Activated T-cell treated with anti-CD3 and anti-CD28 coated beads, Interleukin-2, amount 50 U/mL, for 4 hours (primary cell): ENCODE data around the gene CCNL1. TPM values are rescaled to one million over a fixed set of nuclear protein-coding genes. Genes with fewer than 3 reads are reported as not detected.
"Not testable (repeated sequence)": the region's sequence is repeated elsewhere in the genome, so short reads cannot be mapped to it uniquely, and the experiment has no call there.

Experiments used
- ATAC-seq, 2 donors: fragments of 200-7000 bp; cut with Tn5 transposase; one replicate each; pipeline ENCODE4 v1.10.0; 2021
- DNase-seq: peaks from one replicate; pipeline ENCODE4 v3.0.0-alpha.2; 2020
- H3K27me3 Mint-ChIP-seq: one replicate; pipeline ENCODE4 v1.8.0; 2021; ENCODE audit warnings: low read depth, mixed read lengths
- H3K36me3 Mint-ChIP-seq: one replicate; pipeline ENCODE4 v1.8.0; 2022; ENCODE audit warnings: mixed read lengths; ENCODE audit not compliant: insufficient read depth
- H3K4me1 Mint-ChIP-seq: one replicate; pipeline ENCODE4 v1.8.0; 2021; ENCODE audit warnings: low read depth, mixed read lengths
- H3K4me3 Mint-ChIP-seq: one replicate; pipeline ENCODE4 v1.8.0; 2021; ENCODE audit warnings: mild to moderate bottlenecking, moderate library complexity, mixed read lengths
- H3K9me3 Mint-ChIP-seq: one replicate; pipeline ENCODE4 v1.8.0; 2021; ENCODE audit warnings: mixed read lengths
- total RNA-seq, 3 donors: library from RNA; stranded (reverse); gene quantifications; one replicate each; pipeline ENCODE4 v1.2.1, GENCODE V29; 2021

Gene CCNL1
- total RNA-seq, 3 donors from 2014 or later: 138 to 152 (median 151) TPM

- H3K9me3 Mint-ChIP-seq, ATAC-seq, DNase-seq, H3K27me3 Mint-ChIP-seq, H3K36me3 Mint-ChIP-seq, H3K4me3 Mint-ChIP-seq: not testable (repeated sequence)
- peaks cover 20% of the 10 kb centered on the region for H3K4me1 Mint-ChIP-seq
Observed at GRCh38 chr3:157102595-157102994, 57.4 kb downstream of the CCNL1 start.

DNA sequence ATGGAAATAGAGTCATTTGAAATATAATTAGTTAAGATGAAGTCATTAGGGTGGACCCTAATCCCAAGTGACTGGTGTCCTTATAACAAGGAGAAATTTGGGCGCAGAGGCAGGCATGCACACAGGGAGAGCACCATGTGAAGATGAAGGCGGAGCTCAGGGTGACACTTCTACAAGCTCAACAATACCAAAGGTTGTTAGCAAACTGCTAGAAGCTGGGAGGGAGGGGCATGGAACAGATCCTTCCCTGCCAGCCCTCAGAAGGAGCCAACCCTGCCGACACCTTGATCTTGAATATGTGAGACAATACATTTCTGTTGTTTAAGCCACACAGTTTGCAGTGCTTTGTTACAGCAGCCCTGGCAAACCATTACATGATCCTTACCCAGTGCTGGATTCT is 57.8 kb downstream of the CCNL1 start:
- no peak for ATAC-seq
- peaks cover 20% of the 10 kb centered on the region for H3K4me1 Mint-ChIP-seq
- no peaks in the 10 kb centered on the region for H3K27me3 Mint-ChIP-seq
- no peak overlapping the region for H3K4me3 Mint-ChIP-seq
- DNase-seq: no peak
- H3K9me3 Mint-ChIP-seq: no peaks in the 10 kb centered on the region
- no peaks in the 10 kb centered on the region for H3K36me3 Mint-ChIP-seq

GRCh38 chr3:157101486-157101885 is 58.5 kb downstream of the CCNL1 start:
- no peak for ATAC-seq
- DNase-seq: no peak
- H3K9me3 Mint-ChIP-seq: no peaks in the 10 kb centered on the region
- no peaks in the 10 kb centered on the region for H3K27me3 Mint-ChIP-seq
- no peak overlapping the region for H3K4me3 Mint-ChIP-seq
- H3K36me3 Mint-ChIP-seq: no peaks in the 10 kb centered on the region
- H3K4me1 Mint-ChIP-seq: peaks cover 20% of the 10 kb centered on the region

GRCh38 chr3:157100608-157101396 is 59.1 kb downstream of the CCNL1 start:
- no peak overlapping the region for H3K4me3 Mint-ChIP-seq
- H3K4me1 Mint-ChIP-seq: peaks cover 20% of the 10 kb centered on the region
- no peaks in the 10 kb centered on the region for H3K27me3 Mint-ChIP-seq
- DNase-seq (no peak), ATAC-seq (no peak)
- H3K9me3 Mint-ChIP-seq: no peaks in the 10 kb centered on the region
- H3K36me3 Mint-ChIP-seq: no peaks in the 10 kb centered on the region

- DNase-seq (no peak), ATAC-seq (no peak)
- peaks cover 16% of the 10 kb centered on the region for H3K4me1 Mint-ChIP-seq
- H3K36me3 Mint-ChIP-seq: no peaks in the 10 kb centered on the region
- H3K9me3 Mint-ChIP-seq: no peaks in the 10 kb centered on the region
- H3K27me3 Mint-ChIP-seq: no peaks in the 10 kb centered on the region
- H3K4me3 Mint-ChIP-seq: no peak overlapping the region
Observed at GRCh38 chr3:157100096-157100477, 59.9 kb downstream of the CCNL1 start.

- no peak for DNase-seq
- no peaks in the 10 kb centered on the region for H3K36me3 Mint-ChIP-seq
- H3K4me1 Mint-ChIP-seq: peaks cover 10% of the 10 kb centered on the region
- H3K9me3 Mint-ChIP-seq: no peaks in the 10 kb centered on the region
- no peaks in the 10 kb centered on the region for H3K27me3 Mint-ChIP-seq
- no peak for ATAC-seq
- no peak overlapping the region for H3K4me3 Mint-ChIP-seq
Observed at GRCh38 chr3:157099326-157100095, 60.4 kb downstream of the CCNL1 start.

- Mint-ChIP-seq H3K27me3 (no peaks in the 10 kb centered on the region), H3K9me3 (no peaks in the 10 kb centered on the region), H3K36me3 (no peaks in the 10 kb centered on the region), H3K4me3 (no peak overlapping the region), H3K4me1 (peaks cover 3% of the 10 kb centered on the region)
- no peak for DNase-seq
- ATAC-seq: no peak
Observed at GRCh38 chr3:157098823-157099185, 61.1 kb downstream of the CCNL1 start.

GRCh38 chr3:157098121-157098822 is 61.7 kb downstream of the CCNL1 start:
- ATAC-seq (no peak), DNase-seq (no peak)
- peaks cover under 1% of the 10 kb centered on the region for H3K4me1 Mint-ChIP-seq

More at GRCh38 chr3:157098121-157098822, 61.7 kb downstream of the CCNL1 start:
- H3K27me3 Mint-ChIP-seq: no peaks in the 10 kb centered on the region
- H3K4me3 Mint-ChIP-seq: no peak overlapping the region
- no peaks in the 10 kb centered on the region for H3K9me3 Mint-ChIP-seq
- no peaks in the 10 kb centered on the region for H3K36me3 Mint-ChIP-seq
